Stimulated activated CD8-positive, alpha-beta memory T cell treated with anti-CD3 and anti-CD28 coated beads, Interleukin-15, amount 100 ng/mL, for 48 hours (primary cell): ENCODE results near the gene SLC12A2.

Experiments used
- DNase-seq, 2 donors: peaks; one replicate each; pipeline ENCODE4 v3.0.0-alpha.2; 2020; ENCODE audit warnings: low read depth in 2 of 2

The SLC12A2 gene

GRCh38 chr5:128169401-128170017, 85.9 kb downstream of the SLC12A2 start:
- DNase-seq = no peak

GRCh38 chr5:128172102-128172501, 88.5 kb downstream of the SLC12A2 start:
- no peak for DNase-seq

DNA sequence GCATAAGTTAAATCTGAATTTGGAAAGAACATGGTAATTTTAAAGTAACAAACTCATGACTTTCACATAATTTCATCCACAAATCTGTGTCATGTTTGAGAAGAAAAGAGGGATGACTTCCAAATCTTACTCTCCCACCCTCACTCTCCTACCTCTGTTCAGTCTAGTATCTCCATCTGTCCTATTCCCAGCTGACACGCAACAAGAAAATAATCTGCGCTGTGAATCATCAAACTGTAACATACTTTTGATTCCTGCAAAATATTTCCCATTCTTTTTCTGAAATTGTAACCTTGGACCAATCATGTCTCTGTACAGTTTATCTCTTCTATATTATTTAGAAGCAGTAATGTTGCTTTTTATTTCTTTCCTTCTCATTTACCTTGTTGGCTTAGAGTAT, 91.4 kb downstream of the SLC12A2 start:
- no peak for DNase-seq

DNA sequence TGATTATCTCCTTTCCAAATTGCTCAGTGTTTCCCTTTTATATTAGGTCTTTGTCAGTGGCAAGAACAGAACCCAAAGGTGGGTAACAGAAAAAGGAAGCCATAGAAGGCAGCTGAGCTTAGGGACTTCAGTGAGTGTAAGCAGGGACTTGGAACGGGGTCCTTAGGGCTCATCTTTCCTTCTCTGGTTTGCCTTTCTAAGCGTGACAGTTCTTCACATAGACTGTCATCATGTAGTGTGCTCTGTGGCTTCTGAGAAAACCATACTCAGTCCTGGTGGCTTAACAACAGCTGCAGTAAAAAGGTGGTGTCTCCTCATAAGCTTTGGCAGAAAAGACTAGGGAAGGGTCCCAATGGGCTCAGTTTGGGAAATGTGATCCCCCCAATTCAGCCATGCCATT, 108.8 kb downstream of the SLC12A2 start:
- DNase-seq = no peak

DNA sequence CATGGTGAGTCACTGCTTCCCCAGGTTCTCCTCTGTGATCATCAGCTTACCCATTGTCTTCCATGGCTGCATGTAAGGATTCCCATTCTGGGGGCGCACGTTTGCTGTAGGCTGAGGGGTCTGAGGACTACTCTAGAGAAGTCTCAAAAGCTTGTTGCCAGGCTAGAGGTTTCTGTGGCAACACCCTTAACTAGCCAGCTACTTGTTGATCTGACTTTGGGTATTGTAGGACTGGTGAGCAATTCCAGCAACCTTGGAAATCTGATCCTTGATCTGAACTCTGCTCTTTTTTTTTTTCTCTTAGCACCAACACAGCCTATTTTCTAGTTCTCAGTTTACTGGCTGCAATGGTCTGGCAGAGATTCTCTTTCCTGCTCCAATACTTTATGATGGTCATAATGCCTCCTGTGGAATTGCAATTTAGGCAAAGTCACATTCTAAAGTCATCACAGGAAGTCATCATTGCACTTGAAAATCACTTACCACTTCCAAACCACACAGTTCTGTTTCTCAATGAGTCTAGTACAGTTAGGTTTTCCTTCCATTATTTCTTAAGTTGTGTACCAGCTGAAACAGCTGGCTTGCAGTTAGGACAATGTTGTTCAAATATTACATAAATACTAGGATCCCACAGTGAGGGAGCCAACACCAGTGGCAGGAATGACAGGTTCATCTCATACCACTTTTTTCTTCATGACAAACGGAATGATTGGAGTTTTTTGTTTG, 110.3 kb downstream of the SLC12A2 start:
- no peak for DNase-seq

GRCh38 chr5:128195316-128195715, 111.8 kb downstream of the SLC12A2 start:
- DNase-seq = no peak

DNA sequence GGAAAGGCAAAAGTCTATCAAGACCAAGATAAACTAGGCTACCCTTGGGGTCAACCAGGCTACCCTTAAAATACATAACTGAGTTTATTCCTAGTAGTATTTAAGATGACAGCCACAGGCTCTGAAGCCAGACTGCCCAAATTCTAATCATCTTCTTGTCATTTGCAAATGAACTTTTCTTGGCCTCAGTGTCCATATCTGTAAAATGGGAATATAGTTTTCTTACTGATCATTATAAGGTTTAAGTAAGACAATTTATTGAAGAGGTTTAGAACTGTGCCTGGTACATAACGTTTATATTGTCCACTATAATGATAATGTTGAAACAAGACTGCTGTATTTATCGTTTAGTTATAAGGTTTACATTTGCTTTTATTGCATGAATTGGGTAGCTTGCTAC, 112.5 kb downstream of the SLC12A2 start:
- DNase-seq = no peak

DNA sequence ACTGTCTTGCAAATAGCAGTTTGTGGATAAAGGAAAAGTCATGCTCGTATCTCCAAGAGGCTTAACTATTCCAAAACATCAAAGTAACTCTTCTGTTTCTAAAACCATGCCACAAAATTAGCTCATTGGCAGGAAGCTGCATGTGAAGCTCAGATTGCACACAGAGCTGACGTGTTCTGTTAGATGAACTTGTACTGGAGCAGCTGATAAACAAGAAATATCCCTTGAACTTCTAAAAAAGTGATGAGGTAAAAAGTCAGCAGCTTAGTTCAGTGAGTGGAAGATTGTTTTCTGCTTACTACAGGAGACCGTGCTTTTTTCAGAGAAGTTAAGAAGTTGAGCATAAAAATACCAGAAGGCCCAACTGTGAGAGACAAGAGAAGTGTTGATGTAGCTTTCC, 113.2 kb downstream of the SLC12A2 start:
- DNase-seq = no peak

DNA sequence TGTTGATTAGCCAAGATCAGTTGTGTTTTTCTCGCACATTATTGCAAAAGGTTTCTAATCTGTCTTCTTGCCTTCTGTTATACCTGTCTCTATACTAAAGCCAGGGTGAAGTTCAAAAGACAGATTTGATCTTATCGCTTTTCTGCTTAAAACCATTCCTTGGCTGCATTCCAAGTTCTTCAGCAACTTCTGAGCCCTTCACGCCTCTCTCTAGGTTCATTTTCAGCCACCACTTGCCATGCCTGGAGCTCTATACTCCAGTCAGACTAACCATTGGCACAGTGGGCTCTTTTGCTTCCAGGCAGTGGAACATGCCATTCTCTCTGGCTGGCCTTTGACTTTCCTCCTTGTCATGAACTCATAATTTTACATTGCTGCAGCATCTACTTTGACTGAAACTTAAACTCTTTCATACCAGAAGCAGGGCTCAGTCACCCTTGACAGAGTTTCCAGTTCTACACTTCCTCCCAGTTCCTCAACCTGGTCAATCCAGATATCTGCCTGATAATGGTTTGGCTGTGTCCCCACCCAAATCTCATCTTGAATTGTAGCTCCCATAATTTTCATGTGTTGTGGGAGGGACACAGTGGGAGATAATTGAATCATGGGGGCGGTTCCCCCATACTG, 114.4 kb downstream of the SLC12A2 start:
- no peak for DNase-seq

DNA sequence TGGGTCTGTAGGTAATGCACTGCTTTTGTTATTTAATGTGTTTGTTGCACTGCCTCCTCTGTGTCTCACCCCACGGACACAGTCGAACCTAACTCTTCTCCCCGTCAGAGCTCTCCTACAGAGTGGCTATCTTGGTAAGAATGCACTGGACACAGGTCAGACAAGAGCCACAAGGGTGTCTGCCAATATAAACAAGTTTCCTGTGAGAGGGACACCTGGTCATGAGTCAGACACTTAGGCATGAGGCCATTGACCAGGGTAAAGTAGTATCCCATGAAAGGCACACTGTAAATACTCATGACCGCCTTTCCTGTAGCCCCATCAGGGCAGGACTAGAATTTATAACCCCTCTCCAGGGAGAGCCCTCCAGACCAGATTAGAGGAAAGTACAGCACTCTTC, 115.5 kb downstream of the SLC12A2 start:
- no peak for DNase-seq

- DNase-seq = no peak
These were observed 116.0 kb downstream of the SLC12A2 start for GRCh38 chr5:128199611-128200010.

GRCh38 chr5:128201065-128201926, 117.7 kb downstream of the SLC12A2 start:
- peak; percentile 66 to 68 for DNase-seq

- DNase-seq = no peak
These were observed 118.8 kb downstream of the SLC12A2 start for GRCh38 chr5:128202320-128202719.

DNA sequence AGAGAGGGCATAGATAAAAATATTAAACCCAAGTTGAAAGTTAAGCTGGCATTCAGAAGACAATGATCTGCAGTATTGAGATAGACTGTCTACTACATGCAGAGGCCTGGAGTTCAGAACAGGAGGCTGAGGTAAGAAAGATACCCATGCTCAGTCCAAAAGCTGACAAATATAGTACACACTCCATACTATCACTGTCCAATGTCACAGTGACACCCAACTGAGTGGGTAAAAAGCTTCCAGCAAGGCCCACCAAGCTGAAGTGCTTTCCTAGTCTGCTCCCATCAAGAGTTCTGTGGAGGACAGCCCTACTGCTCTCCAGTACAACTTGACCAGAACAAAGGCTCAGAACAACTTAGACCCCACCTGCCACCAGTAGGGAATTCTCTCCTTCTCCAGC, 124.9 kb downstream of the SLC12A2 start:
- no peak for DNase-seq

- no peak for DNase-seq
These were observed 128.7 kb downstream of the SLC12A2 start for GRCh38 chr5:128212191-128212806.

DNA sequence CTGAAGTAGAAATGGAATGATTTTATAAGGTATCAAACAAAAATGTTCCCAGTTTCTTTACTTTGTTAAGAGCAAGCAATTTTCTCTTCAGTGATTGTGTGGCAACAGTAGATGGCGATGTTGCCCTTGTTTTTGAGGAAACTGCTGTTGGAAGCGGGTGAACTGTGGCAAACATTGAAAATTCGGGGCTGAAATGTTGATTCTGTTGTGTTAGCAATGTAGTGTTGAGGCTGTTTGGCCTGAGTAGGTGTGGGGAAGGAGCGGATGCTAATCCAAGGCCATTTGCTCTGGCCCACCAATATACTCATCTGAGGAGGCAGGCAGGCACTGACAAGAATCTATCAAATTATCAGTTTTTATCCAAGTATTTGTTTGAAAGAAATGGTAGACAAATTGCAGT, 129.8 kb downstream of the SLC12A2 start:
- DNase-seq = no peak

DNA sequence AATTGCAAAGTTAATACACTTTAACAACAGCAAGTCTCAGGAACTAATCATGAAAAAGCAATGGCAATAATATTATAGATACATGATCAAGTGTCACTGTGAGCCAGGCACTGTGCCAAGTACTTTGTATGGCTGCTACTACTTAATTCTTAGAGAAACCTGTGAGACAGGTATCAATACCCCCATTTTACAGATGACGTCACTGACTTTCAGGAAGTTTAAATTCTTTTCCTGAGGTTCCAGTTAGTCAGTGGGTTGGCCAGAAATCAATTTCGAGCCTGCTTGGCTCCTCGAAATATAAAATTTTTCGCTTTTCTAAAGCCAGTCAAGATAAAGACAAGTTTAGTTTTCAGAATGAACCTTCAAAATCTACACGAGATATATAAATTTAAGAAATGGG, 130.3 kb downstream of the SLC12A2 start:
- DNase-seq = no peak

GRCh38 chr5:128216285-128216684, 132.7 kb downstream of the SLC12A2 start:
- no peak for DNase-seq

DNA sequence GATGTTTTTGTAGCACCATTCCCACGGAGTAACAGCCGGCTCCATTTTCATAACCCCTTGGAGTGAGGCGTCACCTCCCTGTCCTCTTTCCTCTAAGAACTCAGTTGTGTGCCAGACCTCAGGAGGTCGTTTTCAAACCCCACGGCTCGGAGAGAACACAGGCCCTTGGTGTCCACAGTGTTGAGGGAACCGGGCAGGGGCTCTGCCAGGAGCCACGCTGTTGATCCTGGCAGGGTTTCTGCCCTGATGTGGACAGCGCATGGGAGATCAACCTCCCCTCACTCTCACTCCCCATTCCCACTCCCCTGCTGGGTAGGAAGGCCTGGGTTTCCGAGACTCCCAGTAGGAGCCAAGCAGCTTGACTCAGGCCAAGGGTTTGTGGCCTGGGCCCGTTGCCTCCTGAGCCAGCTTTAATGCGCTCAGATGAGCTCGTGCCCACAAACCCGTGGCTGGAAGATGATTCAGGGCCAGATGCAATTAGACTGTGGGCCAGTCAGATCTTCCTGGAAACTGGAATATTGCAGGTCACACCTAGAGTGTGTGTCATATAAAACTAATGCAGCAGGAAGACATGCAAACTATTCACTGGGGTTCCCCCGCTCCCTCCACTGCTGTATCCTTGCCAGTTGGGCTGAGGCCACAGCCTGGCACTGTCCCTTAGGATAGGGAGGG, 133.4 kb downstream of the SLC12A2 start:
- DNase-seq = no peak

GRCh38 chr5:128220841-128221240, 137.3 kb downstream of the SLC12A2 start:
- DNase-seq = no peak

GRCh38 chr5:128224336-128224735, 140.8 kb downstream of the SLC12A2 start:
- DNase-seq = no peak
